NT2/D1 (cell line): ENCODE measurements around the gene CRELD2.

ENCODE experiments used
- DNase-seq: peaks from one replicate; pipeline ENCODE4 v3.0.0-alpha.2; 2011; ENCODE audit warnings: low read depth, low spot score
- H3K27me3 ChIP-seq: 2 replicates; pipeline ENCODE4 v1.6.0; 2011; ENCODE audit warnings: mild to moderate bottlenecking; ENCODE audit not compliant: insufficient read length, insufficient read depth
- H3K36me3 ChIP-seq: 2 replicates; pipeline ENCODE4 v1.6.1; 2011; ENCODE audit warnings: mild to moderate bottlenecking, low read length, mixed read lengths; ENCODE audit not compliant: insufficient read depth, insufficient read length
- H3K4me1 ChIP-seq: 2 replicates; pipeline ENCODE4 v1.5.1; 2011; ENCODE audit not compliant: insufficient read depth, insufficient read length
- H3K4me3 ChIP-seq: 2 replicates; pipeline ENCODE4 v1.5.1; 2011; ENCODE audit warnings: low read depth; ENCODE audit not compliant: insufficient read length
- H3K9ac ChIP-seq: 2 replicates; pipeline ENCODE4 v1.6.0; 2011; ENCODE audit warnings: low read depth; ENCODE audit not compliant: insufficient read length
- H3K9me3 ChIP-seq: 2 replicates; pipeline ENCODE4 v1.5.1; 2011; ENCODE audit warnings: mild to moderate bottlenecking, low read length; ENCODE audit not compliant: insufficient read depth
- SUZ12 ChIP-seq: IDR thresholded peaks from 2 replicates; pipeline ENCODE4 v1.6.1; 2011; ENCODE audit not compliant: insufficient read length, insufficient read depth; ENCODE audit errors: extremely low read depth
- YY1 ChIP-seq: IDR thresholded peaks from 2 replicates; pipeline ENCODE4 v1.6.1; 2011; ENCODE audit not compliant: insufficient read length, insufficient read depth
- ZNF274 ChIP-seq: IDR thresholded peaks from 2 replicates; pipeline ENCODE4 v1.6.1; 2011; ENCODE audit warnings: mild to moderate bottlenecking, low read depth, low read length

CRELD2 gene

GRCh38 chr22:49900441-49901230 is 17.8 kb upstream of the CRELD2 start:
- peaks cover 45% of the 10 kb centered on the region for H3K36me3 ChIP-seq
- DNase-seq, result no peak
- no peak overlapping the region for H3K9ac ChIP-seq
- H3K9me3 ChIP-seq, result peaks cover 9% of the 10 kb centered on the region; the same call in 1 of the 2 replicates
- no peak for TF ChIP-seq YY1
- TF ChIP-seq ZNF274, result no peak
- no peak for TF ChIP-seq SUZ12
- no peak overlapping the region for H3K4me3 ChIP-seq
- no peaks in the 10 kb centered on the region for H3K27me3 ChIP-seq
- peaks cover 2% of the 10 kb centered on the region for H3K4me1 ChIP-seq

- no peak for DNase-seq
- Histone ChIP-seq H3K36me3 (peaks cover 53% of the 10 kb centered on the region), H3K27me3 (no peaks in the 10 kb centered on the region), H3K4me3 (no peak overlapping the region), H3K4me1 (peaks cover 2% of the 10 kb centered on the region), H3K9ac (no peak overlapping the region), H3K9me3 (peaks cover 9% of the 10 kb centered on the region; the same call in 1 of the 2 replicates)
- TF ChIP-seq SUZ12 (no peak), ZNF274 (no peak), YY1 (no peak)
Observed at GRCh38 chr22:49901457-49901856, 17.0 kb upstream of the CRELD2 start.

- H3K4me3 ChIP-seq, result no peak overlapping the region
- TF ChIP-seq SUZ12 (no peak), YY1 (no peak), ZNF274 (no peak)
- H3K9ac ChIP-seq, result no peak overlapping the region
- no peaks in the 10 kb centered on the region for H3K27me3 ChIP-seq
- peaks cover 66% of the 10 kb centered on the region for H3K36me3 ChIP-seq
- H3K9me3 ChIP-seq, result peaks cover 9% of the 10 kb centered on the region; the same call in 1 of the 2 replicates
- peaks cover 2% of the 10 kb centered on the region for H3K4me1 ChIP-seq
- DNase-seq, result no peak
Observed at GRCh38 chr22:49903322-49904039, 15.0 kb upstream of the CRELD2 start.

GRCh38 chr22:49904040-49904369 is 14.4 kb upstream of the CRELD2 start:
- H3K36me3 ChIP-seq, result peaks cover 69% of the 10 kb centered on the region
- no peak overlapping the region for H3K4me3 ChIP-seq
- DNase-seq, result no peak
- peaks cover 9% of the 10 kb centered on the region; the same call in 1 of the 2 replicates for H3K9me3 ChIP-seq
- no peak for TF ChIP-seq YY1
- TF ChIP-seq ZNF274, result no peak
- no peak for TF ChIP-seq SUZ12
- H3K9ac ChIP-seq, result no peak overlapping the region
- H3K4me1 ChIP-seq, result peaks cover 2% of the 10 kb centered on the region
- no peaks in the 10 kb centered on the region for H3K27me3 ChIP-seq

- peaks cover 5% of the 10 kb centered on the region for H3K4me1 ChIP-seq
- peaks cover 9% of the 10 kb centered on the region; the same call in 1 of the 2 replicates for H3K9me3 ChIP-seq
- no peaks in the 10 kb centered on the region for H3K27me3 ChIP-seq
- no peak for DNase-seq
- no peak overlapping the region for H3K9ac ChIP-seq
- TF ChIP-seq ZNF274 (no peak), YY1 (no peak), SUZ12 (no peak)
- H3K4me3 ChIP-seq, result no peak overlapping the region
- H3K36me3 ChIP-seq, result peaks cover 79% of the 10 kb centered on the region
Observed at GRCh38 chr22:49905465-49905864, 13.0 kb upstream of the CRELD2 start.

- no peaks in the 10 kb centered on the region for H3K27me3 ChIP-seq
- peaks cover 9% of the 10 kb centered on the region; the same call in 1 of the 2 replicates for H3K9me3 ChIP-seq
- no peak overlapping the region for H3K4me3 ChIP-seq
- peaks cover 5% of the 10 kb centered on the region for H3K4me1 ChIP-seq
- H3K9ac ChIP-seq, result no peak overlapping the region
- TF ChIP-seq YY1 (no peak), SUZ12 (no peak), ZNF274 (no peak)
- DNase-seq, result no peak
- H3K36me3 ChIP-seq, result peaks cover 78% of the 10 kb centered on the region
Observed at GRCh38 chr22:49906071-49906798, 12.2 kb upstream of the CRELD2 start.

GRCh38 chr22:49906799-49907290 is 11.6 kb upstream of the CRELD2 start:
- no peak overlapping the region for H3K9ac ChIP-seq
- TF ChIP-seq YY1 (no peak), ZNF274 (no peak), SUZ12 (no peak)
- peaks cover 3% of the 10 kb centered on the region for H3K4me1 ChIP-seq
- no peak for DNase-seq
- peaks cover 5% of the 10 kb centered on the region; the same call in 1 of the 2 replicates for H3K9me3 ChIP-seq
- no peak overlapping the region for H3K4me3 ChIP-seq
- peaks cover 75% of the 10 kb centered on the region for H3K36me3 ChIP-seq
- H3K27me3 ChIP-seq, result no peaks in the 10 kb centered on the region
